Heart right ventricle (tissue), 16 donors: ENCODE results near the gene RGS6. TPM values are rescaled to one million over a fixed set of nuclear protein-coding genes. Genes with fewer than 3 reads are reported as not detected.

Experiments
- ATAC-seq, 8 donors: fragments of 200-7000 bp; cut with Tn5 transposase; one replicate each; pipeline ENCODE4 v1.9.1; 2020; ENCODE audit warnings: mild to moderate bottlenecking in 8 of 8, moderate library complexity in 8 of 8, moderate number of reproducible peaks in 1 of 8
- DNase-seq, 2 donors: peaks; one replicate each; pipeline ENCODE4 v3.0.0-alpha.2; 2020
- H3K27ac ChIP-seq, 10 donors: fragments of 200-600 bp; sonication (generic) in 2 of 10; one replicate each; pipeline versions ENCODE4 v1.5.0 to v1.8.0; 2020 to 2022; ENCODE audit warnings: mild to moderate bottlenecking in 3 of 10
- H3K27me3 ChIP-seq, 7 donors: fragments of 200-600 bp; one replicate each; pipeline ENCODE4 v1.8.0; 2021 to 2022; ENCODE audit warnings: mild to moderate bottlenecking in 2 of 7
- H3K36me3 ChIP-seq, 9 donors: fragments of 200-600 bp; sonication (generic) in 1 of 9; one replicate each; pipeline versions ENCODE4 v1.5.0 to v1.8.0; 2020 to 2022; ENCODE audit warnings: mild to moderate bottlenecking in 2 of 9
- H3K4me1 ChIP-seq, 9 donors: fragments of 200-600 bp; sonication (generic) in 1 of 9; one replicate each; pipeline versions ENCODE4 v1.5.0 to v1.8.0; 2020 to 2022; ENCODE audit warnings: mild to moderate bottlenecking in 4 of 9
- H3K4me3 ChIP-seq, 10 donors: fragments of 200-600 bp; sonication (generic) in 2 of 10; one replicate each; pipeline versions ENCODE4 v1.5.0 to v1.8.0; 2020 to 2022; ENCODE audit warnings: mild to moderate bottlenecking in 7 of 10, moderate library complexity in 2 of 10
- H3K9me3 ChIP-seq, 11 donors: fragments of 200-600 bp in 10 of 11; sonication (generic) in 2 of 11; one replicate each; pipeline versions ENCODE4 v1.5.0 to v1.8.0; 2013 to 2022; ENCODE audit warnings: mild to moderate bottlenecking in 2 of 11, control low read depth in 1 of 11, moderate library complexity in 1 of 11
- CTCF ChIP-seq, 9 donors: fragments of 200-600 bp; sonication (generic) in 2 of 9; IDR thresholded peaks; one replicate each; pipeline versions ENCODE4 v1.5.0 to v1.8.0; 2021 to 2022; ENCODE audit warnings: antibody characterized with exemption in 9 of 9, mild to moderate bottlenecking in 5 of 9, moderate library complexity in 1 of 9
- WGBS, 2 donors: extraction: QIAGEN DNeasy Blood & Tissue Kit; methylation state at CpG; one replicate each; pipeline ENCODE4 v1.1.7; 2013; ENCODE audit warnings: inconsistent platforms in 1 of 2; 5-methylcytosine and 5-hydroxymethylcytosine counted together
- intact Hi-C, 10 donors: fragments of 100-400 bp; cut with DNase I; formaldehyde crosslinking; loops; one replicate each; pipeline versions ENCODE4 v1.11.1 to v1.14.2; 2022
- polyA plus RNA-seq, 2 donors: library from polyadenylated mRNA; stranded (reverse); fragments of 200-250 nt; gene quantifications; one replicate each; pipeline ENCODE4 v1.2.3, GENCODE V29; 2013
- total RNA-seq, 10 donors: library from RNA; stranded (reverse); fragmentation: NEBNext Ultra II Directional in 3 of 10; extraction: Animal tissue kit (Norgen Biotek cat#: 25700) in 3 of 10; gene quantifications; one replicate each; pipeline versions ENCODE4 v1.2.1 to v1.2.4, GENCODE V29; 2021 to 2023
- donor health status: Arrhythmogenic right ventricular cardiomyopathy.
- donor health status: ischemic (EF 13 %, LVEDD 7.1; RV severe dilation, severe dysfunction).
- donor health status: healthy with polysubstance abuse.
- donor health status: DM: no; HTN: yes; CAD: no.
- donor health status: DM: no; HTN: no; CAD: no.
- donor health status: ischemic (EF 25% LVEDD 6.9; RV normal size, moderate dysfunction).
- donor health status: ischemic (EF 25% LVEDD 5.7; RV mildly dilated, moderate dysfunction).
- donor health status: healthy.
- donor health status: DM: yes; HTN: yes; CAD: no.
- donor health status: Ischemic cardiomyopathy.
- donor health status: ischemic (EF 35%, LVEDD 5.7; RV mildly dilated, moderate dysfunction).
- donor health status: nonischemic (EF 11% LVEDD 7.7; RV severe dilation, severe dysfunction).
- donor health status: DM: yes; HTN: yes; CAD: no.
- donor health status: PGD.
- donor health status: ischemic (EF 29% LVEDD 5.4; RV normal size, mild dysfunction).
- donor health status: nonischemic (EF 23%, LVEDD 6.1; RV moderate dilation, normal function).

Gene RGS6
- total and polyA plus RNA-seq, 12 donors, result 1.2 to 31.9 (median 19.0) TPM

- ATAC-seq (peak in 2 of 8 donors; percentile 36 to 46), DNase-seq (no peak)
- no peak overlapping the region for H3K4me3 ChIP-seq
- no peaks in the 10 kb centered on the region for H3K36me3 ChIP-seq
- intact Hi-C loops, result loop anchor here in 1 of 10 donors (10.0 kb wide), 1 partner anchor 110 kb away; no protein-coding TSS in a partner anchor
- peaks cover 0 to 3% (median 0%) of the 10 kb centered on the region in 7 donors for H3K27me3 ChIP-seq
- H3K27ac ChIP-seq, result no peak overlapping the region
- peaks cover 3 to 22% (median 10%) of the 10 kb centered on the region in 9 donors for H3K4me1 ChIP-seq
- no peaks in the 10 kb centered on the region for H3K9me3 ChIP-seq
- 38 to 42% methylated on average over 8 of the region's 8 CpGs for WGBS, 2 donors
- no peak for TF ChIP-seq CTCF (IDR thresholded peaks at IDR 0.05)
These were observed 612.6 kb downstream of the RGS6 start for GRCh38 chr14:72544615-72545387.

- Histone ChIP-seq H3K27ac (no peak overlapping the region), H3K27me3 (peaks cover 0 to 4% (median 0%) of the 10 kb centered on the region in 7 donors), H3K4me1 (peaks cover 3 to 22% (median 10%) of the 10 kb centered on the region in 9 donors), H3K4me3 (no peak overlapping the region), H3K36me3 (no peaks in the 10 kb centered on the region), H3K9me3 (no peaks in the 10 kb centered on the region)
- WGBS, 2 donors, result 87 to 91% methylated on average over 13 of the region's 13 CpGs
- intact Hi-C loops, result loop anchor here in 1 of 10 donors (10.0 kb wide), 1 partner anchor 109 kb away; no protein-coding TSS in a partner anchor
- ATAC-seq (peak in 1 of 8 donors; percentile 11), DNase-seq (no peak)
- TF ChIP-seq CTCF (IDR thresholded peaks at IDR 0.05), result no peak
These were observed 613.4 kb downstream of the RGS6 start for GRCh38 chr14:72545411-72546311.

- H3K27me3 ChIP-seq, result peaks cover 0 to 5% (median 0%) of the 10 kb centered on the region in 7 donors
- no peak overlapping the region for H3K4me3 ChIP-seq
- ATAC-seq, result peak in 6 of 8 donors; percentile 28 to 75 (median 44)
- 73% methylated on average over 16 of the region's 16 CpGs for WGBS, 2 donors
- H3K9me3 ChIP-seq, result no peaks in the 10 kb centered on the region
- no peak for TF ChIP-seq CTCF (IDR thresholded peaks at IDR 0.05)
- H3K4me1 ChIP-seq, result peaks cover 3 to 22% (median 10%) of the 10 kb centered on the region in 9 donors
- no peak for DNase-seq
- no peak overlapping the region for H3K27ac ChIP-seq
- no peaks in the 10 kb centered on the region for H3K36me3 ChIP-seq
- intact Hi-C loops, result loop anchor here in 1 of 10 donors (10.0 kb wide), 1 partner anchor 108 kb away; no protein-coding TSS in a partner anchor
These were observed 614.3 kb downstream of the RGS6 start for GRCh38 chr14:72546344-72547016.
